Neural crest cell (in vitro differentiated cells): ENCODE data around the gene XYLT1. TPM values are rescaled to one million over a fixed set of nuclear protein-coding genes. Genes with fewer than 3 reads are reported as not detected.
A peak's percentile ranks its signal among the peaks of the same experiment; 100 is the strongest.

Experiments used
- DNase-seq: peaks from one replicate; pipeline ENCODE4 v3.0.0; 2021; ENCODE audit warnings: low read depth, mixed read lengths, low spot score
- H3K27ac Mint-ChIP-seq: one replicate; pipeline ENCODE4 v1.8.0; 2021; ENCODE audit warnings: mild to moderate bottlenecking, mixed read lengths; ENCODE audit not compliant: unreplicated experiment
- H3K27me3 Mint-ChIP-seq: 2 replicates; pipeline ENCODE4 v1.8.0; 2021; ENCODE audit warnings: low read depth, mild to moderate bottlenecking, mixed read lengths
- H3K36me3 Mint-ChIP-seq: 2 replicates; pipeline ENCODE4 v1.8.0; 2021; ENCODE audit warnings: low read depth, mild to moderate bottlenecking, mixed read lengths
- H3K4me1 Mint-ChIP-seq: 2 replicates; pipeline ENCODE4 v1.8.0; 2021; ENCODE audit warnings: mixed read lengths
- H3K4me3 Mint-ChIP-seq: one replicate; pipeline ENCODE4 v1.8.0; 2021; ENCODE audit warnings: mild to moderate bottlenecking, mixed read lengths
- H3K9me3 Mint-ChIP-seq: 2 replicates; pipeline ENCODE4 v1.8.0; 2021; ENCODE audit warnings: mixed read lengths
- CTCF ChIP-seq: fragments of 200-600 bp; sonication (generic); conservative IDR thresholded peaks from 2 replicates; pipeline ENCODE4 v1.5.0; 2021; ENCODE audit warnings: antibody characterized with exemption, mild to moderate bottlenecking
- total RNA-seq: library from RNA; stranded (reverse); gene quantifications from 2 replicates; pipeline ENCODE4 v1.2.1, GENCODE V29; 2021

The XYLT1 gene
- total RNA-seq, 1 donor from 2014 or later = 15.0 TPM

- Mint-ChIP-seq H3K9me3 (no peaks in the 10 kb centered on the region), H3K27me3 (no peaks in the 10 kb centered on the region), H3K4me1 (peaks cover 6% of the 10 kb centered on the region), H3K36me3 (peaks cover 18% of the 10 kb centered on the region), H3K4me3 (no peak overlapping the region), H3K27ac (no peak overlapping the region)
- DNase-seq = no peak
- TF ChIP-seq CTCF = no peak
Observed at GRCh38 chr16:17193566-17194100, 277.1 kb downstream of the XYLT1 start.

- H3K9me3 Mint-ChIP-seq = no peaks in the 10 kb centered on the region
- DNase-seq = no peak
- H3K27me3 Mint-ChIP-seq = no peaks in the 10 kb centered on the region
- no peak overlapping the region for H3K27ac Mint-ChIP-seq
- peaks cover 10% of the 10 kb centered on the region for H3K36me3 Mint-ChIP-seq
- H3K4me3 Mint-ChIP-seq = no peak overlapping the region
- TF ChIP-seq CTCF = no peak
- H3K4me1 Mint-ChIP-seq = peaks cover 4% of the 10 kb centered on the region
Observed at GRCh38 chr16:17184026-17184425, 286.7 kb downstream of the XYLT1 start.

GRCh38 chr16:17177959-17178905, 292.5 kb downstream of the XYLT1 start:
- H3K27ac Mint-ChIP-seq = peak overlapping the region; percentile 7
- H3K4me3 Mint-ChIP-seq = no peak overlapping the region

GRCh38 chr16:17177242-17177958, 293.4 kb downstream of the XYLT1 start:
- peaks cover 25% of the 10 kb centered on the region for H3K4me1 Mint-ChIP-seq
- no peak overlapping the region for H3K4me3 Mint-ChIP-seq
- H3K9me3 Mint-ChIP-seq = no peaks in the 10 kb centered on the region
- TF ChIP-seq CTCF = no peak
- H3K36me3 Mint-ChIP-seq = peaks cover 2% of the 10 kb centered on the region
- no peak for DNase-seq
- H3K27me3 Mint-ChIP-seq = no peaks in the 10 kb centered on the region
- no peak overlapping the region for H3K27ac Mint-ChIP-seq

More at GRCh38 chr16:17177959-17178905, 292.5 kb downstream of the XYLT1 start:
- TF ChIP-seq CTCF = no peak
- Mint-ChIP-seq H3K4me1 (peaks cover 20% of the 10 kb centered on the region), H3K36me3 (peaks cover 2% of the 10 kb centered on the region), H3K27me3 (no peaks in the 10 kb centered on the region), H3K9me3 (no peaks in the 10 kb centered on the region)
- DNase-seq = no peak

GRCh38 chr16:17176199-17176598, 294.6 kb downstream of the XYLT1 start:
- Mint-ChIP-seq H3K4me1 (peaks cover 32% of the 10 kb centered on the region), H3K36me3 (peaks cover 2% of the 10 kb centered on the region), H3K27me3 (no peaks in the 10 kb centered on the region), H3K27ac (no peak overlapping the region), H3K4me3 (no peak overlapping the region), H3K9me3 (no peaks in the 10 kb centered on the region)
- no peak for DNase-seq
- TF ChIP-seq CTCF = no peak
